ENCODE results near the gene UNC93B1.
"Not testable (repeated sequence)": the region's sequence is repeated elsewhere in the genome, so short reads cannot be mapped to it uniquely, and the experiment has no call there.

UNC93B1 gene

DNA sequence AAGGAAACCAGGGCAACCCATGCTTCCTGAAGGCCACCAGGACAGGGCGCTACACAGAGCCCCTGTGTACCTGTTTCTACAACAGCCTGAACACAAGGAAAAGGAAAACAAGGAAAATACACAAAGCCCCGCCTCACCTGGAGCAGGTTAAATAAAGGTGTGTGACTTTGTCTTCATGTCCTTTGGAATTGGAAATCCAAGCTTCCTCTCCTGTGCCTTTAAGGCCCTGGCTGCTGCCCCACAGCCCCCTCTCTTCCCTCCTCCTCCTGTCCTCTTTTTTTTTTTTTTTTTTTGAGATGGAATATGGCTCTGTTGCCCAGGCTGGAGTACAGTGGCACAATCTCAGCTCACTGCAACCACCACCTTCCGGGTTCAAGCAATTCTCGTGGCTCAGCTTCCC is 57.5 kb downstream of the UNC93B1 start:
- in situ Hi-C loops (cut with HindIII; ENCODE audit: low sequenced_read_pairs); H3K4me3 ChIP-seq (ENCODE audit: low read depth, low read length); DNase-seq (ENCODE audit: low read depth): not testable (repeated sequence)

DNA sequence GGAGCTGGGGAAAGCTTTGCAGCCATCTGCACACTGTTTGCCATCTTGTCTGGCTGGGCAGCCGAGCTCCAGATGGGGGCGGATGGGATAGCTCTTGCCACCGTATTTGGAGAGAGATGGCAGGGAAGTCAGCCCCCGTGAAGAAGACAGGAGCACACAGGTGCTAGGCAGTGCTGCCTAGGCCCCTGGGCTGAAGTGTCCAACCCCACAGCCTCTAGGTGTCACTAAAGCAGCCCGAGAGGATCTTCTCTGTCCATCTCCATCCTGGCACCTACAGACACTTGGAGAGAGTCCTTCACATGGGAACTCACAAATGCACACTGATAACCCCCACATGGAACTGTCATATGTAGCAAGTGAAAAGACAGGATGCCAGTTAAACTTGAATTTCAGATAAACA is 60.5 kb downstream of the UNC93B1 start:
- DNase-seq (ENCODE audit: low read depth); H3K4me3 ChIP-seq (ENCODE audit: low read depth, low read length); in situ Hi-C loops (cut with HindIII; ENCODE audit: low sequenced_read_pairs): not testable (repeated sequence)
